Astrocyte (in vitro differentiated cells and primary cell): ENCODE results near the gene RSAD1. TPM values are rescaled to one million over a fixed set of nuclear protein-coding genes. Genes with fewer than 3 reads are reported as not detected.

Source experiments
- DNase-seq: peaks from one replicate; pipeline ENCODE4 v3.0.0-alpha.2; 2010; ENCODE audit warnings: low read depth
- FAIRE-seq: peaks from 2 replicates; lab custom pipeline; 2011; peaks lifted over from hg19 to GRCh38; lab: Jason Lieb, UNC
- H2AFZ ChIP-seq: 2 replicates; pipeline ENCODE4 v1.6.0; 2012; ENCODE audit warnings: low read depth, low read length, inconsistent platforms
- H3K27ac ChIP-seq: 2 replicates; pipeline ENCODE4 v1.5.1; 2011; ENCODE audit warnings: low read depth, low read length, inconsistent platforms
- H3K27me3 ChIP-seq: 2 replicates; pipeline ENCODE4 v1.6.0; 2011; ENCODE audit warnings: low read length, inconsistent platforms; ENCODE audit not compliant: insufficient read depth
- H3K36me3 ChIP-seq: 2 replicates; pipeline ENCODE4 v1.5.1; 2011; ENCODE audit warnings: low read length, inconsistent platforms; ENCODE audit not compliant: insufficient read depth
- H3K4me1 ChIP-seq: 2 replicates; pipeline ENCODE4 v1.5.1; 2011; ENCODE audit warnings: low read length, inconsistent platforms; ENCODE audit not compliant: insufficient read depth
- H3K4me2 ChIP-seq: 2 replicates; pipeline ENCODE4 v1.6.0; 2012; ENCODE audit warnings: low read length, inconsistent platforms
- H3K4me3 ChIP-seq: 2 replicates; pipeline ENCODE4 v1.5.1; 2011; ENCODE audit warnings: low read depth, mild to moderate bottlenecking, low read length, inconsistent platforms; ENCODE audit not compliant: insufficient read depth
- H3K79me2 ChIP-seq: 2 replicates; pipeline ENCODE4 v1.6.0; 2012; ENCODE audit warnings: mild to moderate bottlenecking, low read length, inconsistent platforms; ENCODE audit not compliant: insufficient read depth
- H3K9ac ChIP-seq: 2 replicates; pipeline ENCODE4 v1.6.0; 2012; ENCODE audit warnings: mild to moderate bottlenecking, low read length, inconsistent platforms
- H3K9me3 ChIP-seq: 2 replicates; pipeline ENCODE4 v1.5.1; 2012; ENCODE audit warnings: low read depth, mild to moderate bottlenecking, low read length, inconsistent platforms; ENCODE audit not compliant: insufficient read depth
- H4K20me1 ChIP-seq: 2 replicates; pipeline ENCODE4 v1.6.0; 2012; ENCODE audit warnings: low read length, inconsistent platforms; ENCODE audit not compliant: insufficient read depth
- H3K27ac Mint-ChIP-seq: one replicate; pipeline ENCODE4 v1.8.0; 2021; ENCODE audit warnings: mild to moderate bottlenecking, mixed read lengths; ENCODE audit not compliant: unreplicated experiment
- H3K27me3 Mint-ChIP-seq: one replicate; pipeline ENCODE4 v1.8.0; 2021; ENCODE audit warnings: low read depth, mixed read lengths; ENCODE audit not compliant: unreplicated experiment
- H3K36me3 Mint-ChIP-seq: one replicate; pipeline ENCODE4 v1.8.0; 2021; ENCODE audit warnings: low read depth, mixed read lengths; ENCODE audit not compliant: unreplicated experiment
- H3K4me1 Mint-ChIP-seq: one replicate; pipeline ENCODE4 v1.8.0; 2021; ENCODE audit warnings: low read depth, mixed read lengths; ENCODE audit not compliant: unreplicated experiment
- H3K4me3 Mint-ChIP-seq: one replicate; pipeline ENCODE4 v1.8.0; 2021; ENCODE audit warnings: mild to moderate bottlenecking, moderate library complexity, mixed read lengths; ENCODE audit not compliant: unreplicated experiment
- H3K9me3 Mint-ChIP-seq: one replicate; pipeline ENCODE4 v1.8.0; 2021; ENCODE audit warnings: mild to moderate bottlenecking, mixed read lengths; ENCODE audit not compliant: unreplicated experiment
- EZH2 ChIP-seq: IDR thresholded peaks from 2 replicates; pipeline ENCODE4 v1.6.1; 2012; ENCODE audit warnings: mild to moderate bottlenecking, low read length, inconsistent platforms; ENCODE audit not compliant: insufficient read depth
- total RNA-seq: library from RNA; stranded (reverse); gene quantifications from 2 replicates; pipeline ENCODE4 v1.2.1, GENCODE V29; 2021
- TF ChIP-seq, protein P1 (sequence below): IDR thresholded peaks from 2 replicates; pipeline ENCODE4 v1.5.1; 2011; ENCODE audit warnings: low read depth, mild to moderate bottlenecking, inconsistent platforms, low read length, moderate library complexity; ENCODE audit not compliant: insufficient read depth

Gene RSAD1
- total RNA-seq, 1 donor from 2014 or later = 18.8 TPM

GRCh38 chr17:50495918-50496317 lies 17.3 kb downstream of the RSAD1 start:
- H3K36me3 ChIP-seq = no peaks in the 10 kb centered on the region
- H3K27ac ChIP-seq = no peak overlapping the region
- no peak overlapping the region for H2AFZ ChIP-seq
- no peaks in the 10 kb centered on the region for H3K36me3 Mint-ChIP-seq
- peaks cover 6% of the 10 kb centered on the region for H3K27me3 Mint-ChIP-seq
- no peaks in the 10 kb centered on the region for H3K9me3 ChIP-seq
- H3K4me1 ChIP-seq = no peaks in the 10 kb centered on the region
- H3K4me2 ChIP-seq = no peak overlapping the region
- no peaks in the 10 kb centered on the region for H4K20me1 ChIP-seq
- H3K4me3 Mint-ChIP-seq = no peak overlapping the region
- H3K4me3 ChIP-seq = no peak overlapping the region
- no peak overlapping the region for H3K27ac Mint-ChIP-seq
- H3K4me1 Mint-ChIP-seq = no peaks in the 10 kb centered on the region
- H3K9ac ChIP-seq = no peak overlapping the region
- no peaks in the 10 kb centered on the region for H3K9me3 Mint-ChIP-seq
- H3K27me3 ChIP-seq = no peaks in the 10 kb centered on the region
- no peaks in the 10 kb centered on the region for H3K79me2 ChIP-seq
- FAIRE-seq (no peak), DNase-seq (peak; percentile 59)
- TF ChIP-seq, protein P1, sequence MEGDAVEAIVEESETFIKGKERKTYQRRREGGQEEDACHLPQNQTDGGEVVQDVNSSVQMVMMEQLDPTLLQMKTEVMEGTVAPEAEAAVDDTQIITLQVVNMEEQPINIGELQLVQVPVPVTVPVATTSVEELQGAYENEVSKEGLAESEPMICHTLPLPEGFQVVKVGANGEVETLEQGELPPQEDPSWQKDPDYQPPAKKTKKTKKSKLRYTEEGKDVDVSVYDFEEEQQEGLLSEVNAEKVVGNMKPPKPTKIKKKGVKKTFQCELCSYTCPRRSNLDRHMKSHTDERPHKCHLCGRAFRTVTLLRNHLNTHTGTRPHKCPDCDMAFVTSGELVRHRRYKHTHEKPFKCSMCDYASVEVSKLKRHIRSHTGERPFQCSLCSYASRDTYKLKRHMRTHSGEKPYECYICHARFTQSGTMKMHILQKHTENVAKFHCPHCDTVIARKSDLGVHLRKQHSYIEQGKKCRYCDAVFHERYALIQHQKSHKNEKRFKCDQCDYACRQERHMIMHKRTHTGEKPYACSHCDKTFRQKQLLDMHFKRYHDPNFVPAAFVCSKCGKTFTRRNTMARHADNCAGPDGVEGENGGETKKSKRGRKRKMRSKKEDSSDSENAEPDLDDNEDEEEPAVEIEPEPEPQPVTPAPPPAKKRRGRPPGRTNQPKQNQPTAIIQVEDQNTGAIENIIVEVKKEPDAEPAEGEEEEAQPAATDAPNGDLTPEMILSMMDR = no peak
- no peak for TF ChIP-seq EZH2

DNA sequence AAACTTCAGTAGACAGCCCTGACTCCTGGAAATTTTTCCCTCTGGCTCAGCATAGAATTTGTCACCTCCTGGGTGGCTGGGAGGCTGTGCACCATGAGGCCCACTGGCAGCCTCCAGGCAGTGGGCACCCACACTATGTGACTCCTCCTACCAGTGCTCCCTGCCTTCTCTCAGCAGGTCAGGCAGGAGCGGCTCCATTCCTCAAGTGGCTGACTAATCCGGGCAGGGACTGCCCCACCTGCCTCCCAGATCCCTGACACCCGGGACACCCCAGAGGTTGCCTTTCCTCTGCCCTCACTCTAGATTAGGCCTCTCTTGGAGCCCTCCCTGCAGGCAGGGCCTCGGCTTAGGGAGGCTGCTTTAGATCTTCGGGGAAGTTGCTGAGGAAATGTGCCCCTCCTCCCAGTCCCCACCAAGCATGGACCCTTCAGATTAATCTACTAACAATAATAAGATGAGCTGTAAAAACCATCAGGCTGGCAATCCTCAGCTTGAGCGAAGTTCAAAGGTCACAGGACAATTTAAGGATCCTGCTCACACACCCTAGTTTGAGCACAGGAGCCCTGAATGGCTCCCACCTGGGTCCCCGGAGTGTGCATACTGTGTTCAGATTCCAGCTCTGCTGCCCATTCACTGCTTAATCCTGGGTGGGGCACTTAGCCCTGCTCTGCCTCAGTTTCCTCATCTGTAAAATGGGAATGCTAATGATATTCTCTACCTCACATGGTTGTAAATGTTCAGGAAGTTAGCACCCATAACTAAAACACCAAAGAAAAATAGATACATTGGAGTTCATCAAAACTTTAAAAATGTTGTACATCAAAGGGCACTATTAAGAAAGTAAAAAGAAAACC lies 19.6 kb downstream of the RSAD1 start:
- peaks cover 12% of the 10 kb centered on the region for H3K27me3 Mint-ChIP-seq
- H3K4me3 Mint-ChIP-seq = no peak overlapping the region
- no peaks in the 10 kb centered on the region for H3K9me3 Mint-ChIP-seq
- H3K27ac Mint-ChIP-seq = no peak overlapping the region
- no peaks in the 10 kb centered on the region for H3K27me3 ChIP-seq
- H3K79me2 ChIP-seq = no peaks in the 10 kb centered on the region
- DNase-seq (no peak), FAIRE-seq (no peak)
- H3K27ac ChIP-seq = no peak overlapping the region
- H3K4me2 ChIP-seq = no peak overlapping the region
- H4K20me1 ChIP-seq = no peaks in the 10 kb centered on the region
- no peak overlapping the region for H3K4me3 ChIP-seq
- no peak for TF ChIP-seq EZH2
- H3K9me3 ChIP-seq = no peaks in the 10 kb centered on the region
- no peak overlapping the region for H3K9ac ChIP-seq
- H3K4me1 ChIP-seq = no peaks in the 10 kb centered on the region
- H2AFZ ChIP-seq = no peak overlapping the region
- H3K36me3 Mint-ChIP-seq = no peaks in the 10 kb centered on the region
- peaks cover 1% of the 10 kb centered on the region for H3K4me1 Mint-ChIP-seq
- H3K36me3 ChIP-seq = no peaks in the 10 kb centered on the region

- TF ChIP-seq, protein P1 = no peak
- TF ChIP-seq EZH2 = no peak
- Mint-ChIP-seq H3K4me1 (peaks cover 9% of the 10 kb centered on the region), H3K4me3 (no peak overlapping the region), H3K36me3 (no peaks in the 10 kb centered on the region), H3K9me3 (no peaks in the 10 kb centered on the region), H3K27me3 (peaks cover 11% of the 10 kb centered on the region), H3K27ac (no peak overlapping the region)
- FAIRE-seq (no peak), DNase-seq (no peak)
- H3K36me3 ChIP-seq = no peaks in the 10 kb centered on the region
- no peaks in the 10 kb centered on the region for H3K79me2 ChIP-seq
- H3K27ac ChIP-seq = no peak overlapping the region
- H4K20me1 ChIP-seq = no peaks in the 10 kb centered on the region
- no peak overlapping the region for H3K9ac ChIP-seq
- H3K27me3 ChIP-seq = no peaks in the 10 kb centered on the region
- H2AFZ ChIP-seq = no peak overlapping the region
- no peak overlapping the region for H3K4me3 ChIP-seq
- H3K4me1 ChIP-seq = no peaks in the 10 kb centered on the region
- H3K9me3 ChIP-seq = no peaks in the 10 kb centered on the region
- H3K4me2 ChIP-seq = no peak overlapping the region
These were observed 20.6 kb downstream of the RSAD1 start for GRCh38 chr17:50499270-50499669.
